Central memory CD4-positive, alpha-beta T cell (primary cell): Measurements from ENCODE around the gene MDP1.
"Not testable (repeated sequence)": the region's sequence is repeated elsewhere in the genome, so short reads cannot be mapped to it uniquely, and the experiment has no call there.

Experiments used
- DNase-seq: peaks from one replicate; pipeline ENCODE4 v3.0.0; 2022

Gene MDP1

GRCh38 chr14:24231263-24232120 lies 15.6 kb upstream of the MDP1 start:
- DNase-seq = peak; percentile 30

DNA sequence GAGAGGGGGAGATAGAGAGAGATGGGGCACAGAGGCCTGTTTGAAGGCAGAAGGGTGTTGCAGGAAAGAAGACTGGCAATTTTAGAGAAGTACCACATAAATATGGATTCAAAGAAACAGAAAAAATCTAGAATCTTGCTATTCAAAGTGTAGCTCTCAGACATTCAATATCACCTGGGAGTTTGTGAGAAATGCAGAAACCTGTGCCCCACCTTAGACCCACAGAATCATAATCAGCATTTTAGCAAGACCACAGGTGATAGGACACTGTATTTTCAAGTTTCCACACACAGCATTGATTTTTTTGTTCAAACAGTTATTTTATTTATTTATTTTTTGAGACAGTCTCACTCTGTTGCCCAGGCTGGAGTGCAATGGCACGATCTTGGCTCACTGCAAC lies 13.0 kb upstream of the MDP1 start:
- DNase-seq = no peak

DNA sequence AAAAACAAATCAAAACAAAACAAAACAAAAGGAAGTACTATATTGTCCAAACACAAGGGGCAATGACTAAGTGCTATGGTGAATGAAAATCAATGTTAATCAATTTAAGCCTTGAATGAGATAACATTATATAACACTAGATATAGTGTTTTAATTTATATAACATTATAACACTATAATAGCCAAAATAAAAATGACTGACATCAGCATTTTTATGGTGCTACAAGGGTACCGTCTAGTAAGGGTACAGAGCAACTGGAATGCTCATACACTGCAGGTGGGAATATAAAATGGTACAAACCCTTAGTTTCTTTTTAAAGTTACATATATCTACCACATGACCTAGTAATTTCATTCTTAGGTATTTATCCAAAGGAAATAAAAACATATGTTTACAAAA lies 10.6 kb upstream of the MDP1 start:
- no peak for DNase-seq

DNA sequence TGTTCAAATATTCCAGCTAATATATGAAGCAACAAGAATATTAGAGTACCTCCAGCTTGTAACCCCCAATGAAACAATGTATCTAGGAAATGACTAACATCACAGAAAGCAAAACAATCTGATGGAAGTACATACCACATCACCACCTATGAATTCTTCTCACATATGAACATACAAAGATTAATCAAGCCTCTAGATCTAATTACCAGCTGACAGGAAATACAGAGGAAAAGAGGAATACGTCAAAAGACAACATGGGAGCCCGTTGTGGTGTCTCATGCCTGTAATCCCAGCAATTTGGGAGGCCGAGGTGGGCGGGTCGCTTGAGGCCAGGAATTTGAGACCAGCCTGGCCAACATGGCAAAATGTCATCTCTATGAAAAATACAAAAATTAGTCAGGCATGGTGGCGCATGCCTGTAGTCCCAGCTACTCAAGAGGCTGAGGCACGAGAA lies 8.8 kb upstream of the MDP1 start:
- no peak for DNase-seq

- DNase-seq = not testable (repeated sequence)
These were observed 7.1 kb upstream of the MDP1 start for GRCh38 chr14:24222987-24223386.

GRCh38 chr14:24219521-24219920 lies 3.7 kb upstream of the MDP1 start:
- no peak for DNase-seq

- DNase-seq = no peak
These were observed 3.2 kb upstream of the MDP1 start for GRCh38 chr14:24219080-24219479.

GRCh38 chr14:24216876-24217275 lies 1.0 kb upstream of the MDP1 start:
- DNase-seq = not testable (repeated sequence)

- DNase-seq = no peak
These were observed 456 bp upstream of the MDP1 start for GRCh38 chr14:24216345-24216699.

GRCh38 chr14:24213866-24214662 lies 1.8 kb downstream of the MDP1 start:
- no peak for DNase-seq

GRCh38 chr14:24212924-24213865 lies 2.7 kb downstream of the MDP1 start, which contains the start of gene CHMP4A:
Gene CHMP4A, minus strand, starts transcription at chr14:24213488. Its CDS starts 49 bp downstream, at chr14:24213439.
- DNase-seq = peak; percentile 96

- no peak for DNase-seq
These were observed 4.6 kb downstream of the MDP1 start for GRCh38 chr14:24211311-24211710.

DNA sequence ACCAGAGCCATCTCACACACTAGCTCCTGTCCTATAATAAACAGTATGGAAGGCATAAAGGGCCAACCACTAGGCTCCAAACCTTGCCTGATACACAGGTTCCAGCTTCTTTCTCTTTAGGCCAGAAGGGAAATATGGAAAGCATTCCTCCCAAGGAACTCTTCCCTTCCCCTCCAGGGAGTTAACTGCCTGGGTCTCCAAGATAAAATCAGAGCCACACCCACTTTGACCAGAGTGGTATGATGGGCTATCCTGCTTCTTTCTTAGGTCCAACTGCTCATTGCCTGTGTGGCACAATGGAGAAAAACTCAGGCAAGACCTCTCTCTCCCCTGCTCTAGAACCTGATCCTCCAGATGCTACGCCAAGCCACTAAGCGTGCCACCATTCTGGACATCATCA lies 8.2 kb downstream of the MDP1 start:
- no peak for DNase-seq

DNA sequence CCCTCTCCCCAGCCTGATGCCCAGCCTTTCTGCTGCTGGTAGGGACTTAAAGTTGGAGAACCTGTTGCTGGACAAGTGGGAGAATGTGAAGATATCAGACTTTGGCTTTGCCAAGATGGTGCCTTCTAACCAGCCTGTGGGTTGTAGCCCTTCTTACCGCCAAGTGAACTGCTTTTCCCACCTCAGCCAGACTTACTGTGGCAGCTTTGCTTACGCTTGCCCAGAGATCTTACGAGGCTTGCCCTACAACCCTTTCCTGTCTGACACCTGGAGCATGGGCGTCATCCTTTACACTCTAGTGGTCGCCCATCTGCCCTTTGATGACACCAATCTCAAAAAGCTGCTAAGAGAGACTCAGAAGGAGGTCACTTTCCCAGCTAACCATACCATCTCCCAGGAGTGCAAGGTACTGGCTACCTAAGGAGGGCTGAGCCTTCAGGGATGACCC lies 8.7 kb downstream of the MDP1 start:
- DNase-seq = no peak

- DNase-seq = no peak
These were observed 9.4 kb downstream of the MDP1 start for GRCh38 chr14:24206260-24207103.

GRCh38 chr14:24204163-24205146 lies 11.4 kb downstream of the MDP1 start:
- no peak for DNase-seq

DNA sequence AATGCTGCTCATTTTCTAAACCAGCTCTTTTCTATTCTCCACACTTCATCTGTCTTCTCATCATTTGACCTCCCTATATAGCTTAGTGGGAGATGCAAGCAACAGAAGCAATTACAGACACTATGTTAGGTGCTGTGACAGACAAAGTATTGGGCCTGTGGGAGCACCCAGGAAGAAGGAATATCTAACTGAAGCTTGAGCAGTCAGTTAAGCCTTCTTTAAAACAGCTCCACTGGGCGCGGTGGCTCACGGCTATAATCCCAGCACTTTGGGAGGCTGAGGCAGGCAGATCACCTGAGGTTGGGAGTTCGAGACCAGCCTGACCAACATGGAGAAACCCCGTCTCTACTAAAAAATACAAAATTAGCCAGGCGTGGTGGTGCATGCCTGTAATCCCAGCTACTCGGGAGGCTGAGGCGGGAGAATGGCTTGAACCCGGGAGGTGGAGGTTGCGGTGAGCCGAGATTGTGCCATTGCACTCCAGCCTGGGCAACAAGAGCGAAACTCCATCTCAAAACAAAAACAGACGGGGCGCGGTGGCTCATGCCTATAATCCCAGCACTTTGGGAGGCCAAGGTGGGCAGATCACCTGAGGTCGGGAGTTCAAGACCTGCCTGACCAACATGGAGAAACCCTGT lies 12.5 kb downstream of the MDP1 start:
- DNase-seq = not testable (repeated sequence)

GRCh38 chr14:24202538-24202937 lies 13.3 kb downstream of the MDP1 start:
- DNase-seq = not testable (repeated sequence)

DNA sequence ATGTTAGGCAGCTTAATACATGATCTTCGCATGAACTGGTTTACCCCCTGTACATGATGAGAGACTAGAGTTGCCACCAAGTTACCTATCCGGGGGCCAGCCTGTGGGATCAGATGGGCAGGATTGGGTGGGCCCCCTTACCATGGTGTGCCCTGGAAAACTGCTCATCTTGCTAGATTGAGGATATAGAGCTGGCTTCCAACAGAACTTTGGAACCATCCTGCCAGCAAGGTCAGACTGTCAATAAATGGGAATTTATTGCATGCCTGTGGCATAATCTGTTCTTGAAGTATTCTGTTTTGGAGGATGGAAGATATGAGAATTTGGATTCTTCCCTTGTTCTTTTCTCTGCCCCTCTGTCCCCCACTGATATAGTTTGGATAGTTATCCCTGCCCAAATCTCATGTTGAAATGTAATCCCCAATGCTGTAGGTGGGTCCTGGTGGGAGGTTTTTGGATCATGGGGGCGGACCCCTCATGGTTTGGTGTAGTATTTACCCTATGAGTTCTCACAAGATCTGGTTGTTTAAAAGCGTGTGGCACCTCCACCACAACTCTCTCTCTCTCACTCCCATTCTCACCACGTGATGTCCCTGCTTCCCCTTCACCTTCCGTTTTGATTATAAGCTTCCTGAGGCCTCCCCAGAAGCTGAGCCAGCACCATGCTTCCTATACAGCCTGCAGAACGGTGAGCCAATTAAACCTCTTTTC lies 16.9 kb downstream of the MDP1 start:
- DNase-seq = no peak
